HEK293 (cell line): ENCODE data around the gene FTCD.

Source experiments
- CTCF ChIA-PET: fragments of 350-600 bp; formaldehyde crosslinking; extraction: SDS; loops from one replicate; lab custom pipeline; 2021; ENCODE audit warnings: antibody characterized with exemption; lab: Yijun Ruan, JAX
- POLR2A ChIA-PET: fragments of 300-600 bp; formaldehyde crosslinking; extraction: SDS; loops from one replicate; lab custom pipeline; 2020; ENCODE audit warnings: antibody characterized with exemption, inconsistent platforms; lab: Yijun Ruan, JAX
- H3K27ac ChIP-seq: fragments of 200-500 bp; sonication (Bioruptor generic); 2 replicates; pipeline ENCODE4 v1.5.1; 2014; ENCODE audit warnings: low read depth, low read length, control low read depth, inconsistent platforms; ENCODE audit errors: extremely low read depth
- H3K36me3 ChIP-seq, 2 experiments: fragments of 200-500 bp in 1 of 2; sonication (Bioruptor generic) in 1 of 2; 1 replicate in 1 of 2; 2 replicates in 1 of 2; pipeline ENCODE4 v1.5.1; 2014 to 2017; ENCODE audit warnings: inconsistent platforms in 2 of 2, low read length in 2 of 2; ENCODE audit not compliant: control insufficient read depth in 2 of 2, insufficient read depth in 1 of 2
- H3K4me1 ChIP-seq: fragments of 200-500 bp; sonication (Bioruptor generic); 2 replicates; pipeline ENCODE4 v1.5.1; 2014; ENCODE audit warnings: mild to moderate bottlenecking, low read length, inconsistent platforms; ENCODE audit not compliant: control insufficient read depth, insufficient read depth
- H3K4me3 ChIP-seq: 2 replicates; pipeline ENCODE4 v1.5.1; 2011; ENCODE audit warnings: low read depth, mild to moderate bottlenecking, control low read depth, low read length, moderate library complexity
- H3K9me3 ChIP-seq: fragments of 200-500 bp; sonication (Bioruptor generic); 2 replicates; pipeline ENCODE4 v1.5.1; 2014; ENCODE audit warnings: low read depth, low read length, inconsistent platforms; ENCODE audit not compliant: control insufficient read depth, insufficient read depth
- OSR2 ChIP-seq: fragments of 450-650 bp; formaldehyde crosslinking; IDR thresholded peaks from 2 replicates; pipeline ENCODE4 v1.5.1; 2016; ENCODE audit warnings: missing biosample characterization, missing genetic modification characterization
- SCRT2 ChIP-seq: fragments of 450-650 bp; formaldehyde crosslinking; IDR thresholded peaks from 2 replicates; pipeline ENCODE4 v1.5.1; 2016; ENCODE audit warnings: missing biosample characterization, missing genetic modification characterization
- YY1 ChIP-seq: fragments of 450-650 bp; formaldehyde crosslinking; IDR thresholded peaks from 2 replicates; pipeline ENCODE4 v1.5.1; 2018; ENCODE audit warnings: missing biosample characterization, missing genetic modification characterization
- ZBTB20 ChIP-seq: fragments of 450-650 bp; formaldehyde crosslinking; IDR thresholded peaks from 2 replicates; pipeline ENCODE4 v1.5.1; 2016; ENCODE audit warnings: missing biosample characterization, missing genetic modification characterization
- ZBTB8A ChIP-seq: fragments of 450-650 bp; formaldehyde crosslinking; IDR thresholded peaks from 2 replicates; pipeline ENCODE4 v1.5.1; 2016; ENCODE audit warnings: missing biosample characterization, missing genetic modification characterization
- ZFHX2 ChIP-seq: fragments of 450-650 bp; formaldehyde crosslinking; conservative IDR thresholded peaks from 2 replicates; pipeline ENCODE4 v1.5.1; 2016; ENCODE audit warnings: missing biosample characterization, missing genetic modification characterization
- ZNF133 ChIP-seq: fragments of 450-650 bp; formaldehyde crosslinking; IDR thresholded peaks from 2 replicates; pipeline ENCODE4 v1.5.1; 2016; ENCODE audit warnings: missing biosample characterization, missing genetic modification characterization
- ZNF16 ChIP-seq: fragments of 450-650 bp; formaldehyde crosslinking; IDR thresholded peaks from 2 replicates; pipeline ENCODE4 v1.5.1; 2016; ENCODE audit warnings: low read depth, missing biosample characterization, missing genetic modification characterization
- ZNF19 ChIP-seq: fragments of 450-650 bp; formaldehyde crosslinking; IDR thresholded peaks from 2 replicates; pipeline ENCODE4; 2016; ENCODE audit warnings: missing biosample characterization, missing genetic modification characterization, low read depth
- ZNF558 ChIP-seq: fragments of 450-650 bp; formaldehyde crosslinking; IDR thresholded peaks from 2 replicates; pipeline ENCODE4 v1.5.1; 2016; ENCODE audit warnings: missing biosample characterization, missing genetic modification characterization
- ZNF626 ChIP-seq: fragments of 450-650 bp; sonication (Bioruptor Pico); formaldehyde crosslinking; IDR thresholded peaks from 2 replicates; pipeline ENCODE4 v1.5.1; 2018; ENCODE audit warnings: missing biosample characterization, missing genetic modification characterization, inconsistent platforms
- TF ChIP-seq, protein P1 (sequence below): fragments of 450-650 bp; formaldehyde crosslinking; IDR thresholded peaks from 2 replicates; pipeline ENCODE4 v1.5.1; 2016; ENCODE audit warnings: missing biosample characterization, missing genetic modification characterization
- TF ChIP-seq, protein P2 (sequence below): fragments of 450-650 bp; IDR thresholded peaks from 2 replicates; pipeline ENCODE4 v1.5.1; 2018; ENCODE audit warnings: missing biosample characterization, missing genetic modification characterization
- TF ChIP-seq, protein P3 (sequence below): fragments of 450-650 bp; formaldehyde crosslinking; IDR thresholded peaks from 2 replicates; pipeline ENCODE4 v1.5.1; 2016; ENCODE audit warnings: missing biosample characterization, missing genetic modification characterization
- TF ChIP-seq, protein P4 (sequence below): fragments of 450-650 bp; formaldehyde crosslinking; IDR thresholded peaks from 2 replicates; pipeline ENCODE4 v1.5.1; 2016; ENCODE audit warnings: missing biosample characterization, missing genetic modification characterization
- TF ChIP-seq, protein P5 (sequence below): fragments of 450-650 bp; formaldehyde crosslinking; IDR thresholded peaks from 2 replicates; pipeline ENCODE4 v1.5.1; 2016; ENCODE audit warnings: missing biosample characterization, missing genetic modification characterization, low read depth
- TF ChIP-seq, protein P6 (sequence below): fragments of 450-650 bp; formaldehyde crosslinking; IDR thresholded peaks from 2 replicates; pipeline ENCODE4 v1.5.1; 2017; ENCODE audit warnings: missing biosample characterization, missing genetic modification characterization

FTCD gene

DNA sequence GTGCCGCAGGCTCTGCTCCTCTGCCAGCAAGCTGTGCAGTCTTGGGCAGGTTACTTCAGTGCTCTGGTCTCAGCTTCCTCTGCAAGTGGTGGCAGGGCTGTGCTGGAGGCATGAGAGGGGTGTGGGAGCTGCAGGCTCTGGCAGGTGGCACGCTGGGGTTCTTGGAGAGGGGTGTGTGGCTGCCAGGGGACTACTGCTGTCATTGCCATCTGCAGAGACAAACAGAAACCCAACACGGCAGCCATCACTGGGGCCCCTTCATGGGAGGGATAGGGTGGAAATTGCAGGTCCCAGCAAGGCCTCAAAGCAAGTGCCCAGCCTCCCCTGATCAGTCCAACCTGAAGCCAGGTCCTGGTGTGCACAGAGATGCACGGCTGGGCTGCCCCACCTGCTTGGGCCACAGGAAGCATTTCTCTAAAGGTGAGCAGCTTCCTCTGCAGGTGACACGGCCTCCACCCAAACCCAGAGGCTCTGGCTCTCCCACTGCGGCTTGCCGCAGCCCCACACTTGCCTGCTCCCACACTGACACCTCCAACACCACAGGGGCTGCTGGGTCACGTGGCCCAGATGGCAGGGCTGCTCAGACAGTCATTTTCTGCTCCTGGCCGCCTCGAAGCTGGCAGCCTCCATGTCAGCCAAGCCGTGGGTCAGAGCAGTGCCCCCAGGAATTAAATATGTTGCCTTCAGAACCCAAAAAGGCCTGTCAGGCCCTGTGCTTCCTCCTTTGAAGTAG is 61.5 kb downstream of the FTCD start (continued):
- TF ChIP-seq ZBTB20 (tag by site-specific recombination) (no peak), ZNF19 (tag by site-specific recombination) (no peak), SCRT2 (tag by site-specific recombination) (no peak)

DNA sequence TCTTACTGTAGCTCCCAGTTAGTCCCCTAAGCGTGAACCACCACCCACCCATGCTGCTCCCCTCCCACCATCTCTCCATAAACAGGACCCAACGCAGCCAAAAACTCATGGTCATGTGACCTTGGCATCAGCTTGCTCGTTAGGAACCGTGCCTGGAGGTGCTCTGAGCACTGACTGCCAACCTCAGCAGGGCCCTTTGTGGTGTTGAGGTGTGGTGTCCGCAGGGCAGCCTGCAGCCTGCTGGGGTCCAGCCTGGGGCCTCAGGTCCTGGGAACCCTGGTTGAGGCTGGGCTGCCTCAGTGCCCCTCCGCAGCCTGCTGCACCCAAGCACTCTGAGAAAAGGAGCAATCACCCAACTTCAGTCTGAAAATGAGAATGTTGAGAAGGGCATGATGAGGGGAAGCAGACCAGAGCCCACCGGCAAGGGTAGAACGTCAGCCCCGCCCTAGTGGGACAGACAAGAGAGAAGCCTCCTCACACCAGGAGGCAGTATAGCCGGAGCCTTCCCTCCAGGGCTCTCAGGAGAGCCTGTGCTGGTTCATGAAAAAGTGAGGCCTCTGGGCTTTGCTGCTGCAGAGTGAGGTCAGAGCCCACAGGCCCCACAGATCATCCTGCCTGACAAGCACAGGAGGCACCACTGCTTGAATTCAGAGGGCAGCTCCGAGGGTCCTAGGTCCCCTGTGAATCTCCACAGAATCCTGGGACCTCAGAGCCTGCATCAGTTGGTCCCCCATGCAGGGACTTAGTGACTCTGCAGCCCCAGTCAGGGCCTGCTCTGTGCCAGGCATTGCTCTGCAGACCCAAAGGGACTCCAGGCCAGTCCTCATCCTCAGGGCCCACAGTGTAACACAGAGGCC is 62.3 kb downstream of the FTCD start:
- H3K4me3 ChIP-seq, result no peak overlapping the region
- H3K27ac ChIP-seq, result no peak overlapping the region
- H3K9me3 ChIP-seq, result no peaks in the 10 kb centered on the region
- TF ChIP-seq ZNF626 (tag by site-specific recombination) (no peak), ZFHX2 (tag by site-specific recombination) (0 out of 2 replicates have a peak, but pooled peaks have one; percentile 27)
- TF ChIP-seq, protein P1, sequence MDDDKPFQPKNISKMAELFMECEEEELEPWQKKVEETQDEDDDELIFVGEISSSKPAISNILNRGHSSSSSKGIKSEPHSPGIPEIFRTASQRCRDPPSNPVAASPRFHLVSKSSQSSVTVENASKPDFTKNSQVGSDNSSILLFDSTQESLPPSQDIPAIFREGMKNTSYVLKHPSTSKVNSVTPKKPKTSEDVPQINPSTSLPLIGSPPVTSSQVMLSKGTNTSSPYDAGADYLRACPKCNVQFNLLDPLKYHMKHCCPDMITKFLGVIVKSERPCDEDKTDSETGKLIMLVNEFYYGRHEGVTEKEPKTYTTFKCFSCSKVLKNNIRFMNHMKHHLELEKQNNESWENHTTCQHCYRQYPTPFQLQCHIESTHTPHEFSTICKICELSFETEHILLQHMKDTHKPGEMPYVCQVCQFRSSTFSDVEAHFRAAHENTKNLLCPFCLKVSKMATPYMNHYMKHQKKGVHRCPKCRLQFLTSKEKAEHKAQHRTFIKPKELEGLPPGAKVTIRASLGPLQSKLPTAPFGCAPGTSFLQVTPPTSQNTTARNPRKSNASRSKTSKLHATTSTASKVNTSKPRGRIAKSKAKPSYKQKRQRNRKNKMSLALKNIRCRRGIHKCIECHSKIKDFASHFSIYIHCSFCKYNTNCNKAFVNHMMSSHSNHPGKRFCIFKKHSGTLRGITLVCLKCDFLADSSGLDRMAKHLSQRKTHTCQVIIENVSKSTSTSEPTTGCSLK (tag by site-specific recombination), result no peak
- H3K36me3 ChIP-seq, result no peaks in the 10 kb centered on the region
- no peaks in the 10 kb centered on the region for H3K4me1 ChIP-seq
- ChIA-PET CTCF (interaction anchor here (0.7 kb wide), 1 partner anchor 63 kb away, joined by 3 read pairs; no protein-coding TSS in a partner anchor), POLR2A (no interaction called here)

DNA sequence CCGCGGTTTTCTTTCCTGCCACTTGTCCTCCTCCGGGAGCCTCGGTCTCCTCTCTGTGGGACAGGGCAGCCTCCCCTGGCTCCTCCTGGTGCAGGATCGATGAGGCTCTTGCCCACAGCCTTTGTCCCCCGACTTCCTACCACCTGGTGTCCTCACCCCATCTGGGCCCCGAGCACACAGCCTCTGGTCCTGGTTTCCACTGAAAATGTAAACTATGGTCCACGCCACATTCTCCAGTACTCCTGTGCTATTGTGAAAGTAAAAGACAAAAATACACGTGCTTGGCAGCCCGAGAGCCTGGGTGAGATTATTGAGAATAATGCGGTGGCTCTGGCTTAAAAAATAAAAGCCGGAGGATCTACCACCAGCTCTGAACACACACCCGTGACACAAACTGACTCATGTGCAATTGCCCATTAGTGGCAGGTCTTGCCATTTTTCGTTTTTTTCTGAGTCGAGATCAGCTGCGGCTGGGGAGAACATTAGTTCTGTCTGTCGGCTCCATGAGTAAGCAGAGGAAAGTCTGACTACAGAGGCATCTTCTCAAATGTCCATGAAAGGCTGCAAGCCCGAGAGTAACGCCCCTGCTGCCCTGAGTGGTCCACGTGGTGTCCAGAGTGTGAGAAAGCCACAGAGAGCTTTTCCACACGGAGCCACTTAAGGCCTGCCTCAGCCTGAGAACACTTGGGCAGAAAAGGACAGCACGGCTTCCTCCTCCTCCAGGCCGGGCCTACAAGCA is 63.2 kb downstream of the FTCD start:
- no peaks in the 10 kb centered on the region for H3K9me3 ChIP-seq
- no peaks in the 10 kb centered on the region for H3K4me1 ChIP-seq
- H3K36me3 ChIP-seq, result no peaks in the 10 kb centered on the region
- no peak overlapping the region for H3K27ac ChIP-seq
- CTCF ChIA-PET, result interaction anchor here (0.7 kb wide), 1 partner anchor 63 kb away, joined by 3 read pairs; no protein-coding TSS in a partner anchor
- POLR2A ChIA-PET, result no interaction called here
- H3K4me3 ChIP-seq, result no peak overlapping the region
- no peak for TF ChIP-seq YY1 (tag by site-specific recombination)
- TF ChIP-seq ZNF16 (tag by site-specific recombination), result no peak
- TF ChIP-seq, protein P2, sequence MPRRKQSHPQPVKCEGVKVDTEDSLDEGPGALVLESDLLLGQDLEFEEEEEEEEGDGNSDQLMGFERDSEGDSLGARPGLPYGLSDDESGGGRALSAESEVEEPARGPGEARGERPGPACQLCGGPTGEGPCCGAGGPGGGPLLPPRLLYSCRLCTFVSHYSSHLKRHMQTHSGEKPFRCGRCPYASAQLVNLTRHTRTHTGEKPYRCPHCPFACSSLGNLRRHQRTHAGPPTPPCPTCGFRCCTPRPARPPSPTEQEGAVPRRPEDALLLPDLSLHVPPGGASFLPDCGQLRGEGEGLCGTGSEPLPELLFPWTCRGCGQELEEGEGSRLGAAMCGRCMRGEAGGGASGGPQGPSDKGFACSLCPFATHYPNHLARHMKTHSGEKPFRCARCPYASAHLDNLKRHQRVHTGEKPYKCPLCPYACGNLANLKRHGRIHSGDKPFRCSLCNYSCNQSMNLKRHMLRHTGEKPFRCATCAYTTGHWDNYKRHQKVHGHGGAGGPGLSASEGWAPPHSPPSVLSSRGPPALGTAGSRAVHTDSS, result no peak
- TF ChIP-seq ZNF558 (tag by site-specific recombination), result no peak
- TF ChIP-seq OSR2, result no peak
- TF ChIP-seq, protein P3, sequence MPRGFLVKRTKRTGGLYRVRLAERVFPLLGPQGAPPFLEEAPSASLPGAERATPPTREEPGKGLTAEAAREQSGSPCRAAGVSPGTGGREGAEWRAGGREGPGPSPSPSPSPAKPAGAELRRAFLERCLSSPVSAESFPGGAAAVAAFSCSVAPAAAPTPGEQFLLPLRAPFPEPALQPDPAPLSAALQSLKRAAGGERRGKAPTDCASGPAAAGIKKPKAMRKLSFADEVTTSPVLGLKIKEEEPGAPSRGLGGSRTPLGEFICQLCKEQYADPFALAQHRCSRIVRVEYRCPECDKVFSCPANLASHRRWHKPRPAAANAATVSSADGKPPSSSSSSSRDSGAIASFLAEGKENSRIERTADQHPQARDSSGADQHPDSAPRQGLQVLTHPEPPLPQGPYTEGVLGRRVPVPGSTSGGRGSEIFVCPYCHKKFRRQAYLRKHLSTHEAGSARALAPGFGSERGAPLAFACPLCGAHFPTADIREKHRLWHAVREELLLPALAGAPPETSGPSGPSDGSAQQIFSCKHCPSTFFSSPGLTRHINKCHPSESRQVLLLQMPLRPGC, result no peak
- TF ChIP-seq, protein P4, sequence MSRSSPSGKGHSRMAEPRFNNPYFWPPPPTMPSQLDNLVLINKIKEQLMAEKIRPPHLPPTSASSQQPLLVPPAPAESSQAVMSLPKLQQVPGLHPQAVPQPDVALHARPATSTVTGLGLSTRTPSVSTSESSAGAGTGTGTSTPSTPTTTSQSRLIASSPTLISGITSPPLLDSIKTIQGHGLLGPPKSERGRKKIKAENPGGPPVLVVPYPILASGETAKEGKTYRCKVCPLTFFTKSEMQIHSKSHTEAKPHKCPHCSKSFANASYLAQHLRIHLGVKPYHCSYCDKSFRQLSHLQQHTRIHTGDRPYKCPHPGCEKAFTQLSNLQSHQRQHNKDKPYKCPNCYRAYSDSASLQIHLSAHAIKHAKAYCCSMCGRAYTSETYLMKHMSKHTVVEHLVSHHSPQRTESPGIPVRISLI (tag by site-specific recombination), result no peak
- TF ChIP-seq ZNF133 (tag by site-specific recombination), result no peak
- TF ChIP-seq, protein P5, sequence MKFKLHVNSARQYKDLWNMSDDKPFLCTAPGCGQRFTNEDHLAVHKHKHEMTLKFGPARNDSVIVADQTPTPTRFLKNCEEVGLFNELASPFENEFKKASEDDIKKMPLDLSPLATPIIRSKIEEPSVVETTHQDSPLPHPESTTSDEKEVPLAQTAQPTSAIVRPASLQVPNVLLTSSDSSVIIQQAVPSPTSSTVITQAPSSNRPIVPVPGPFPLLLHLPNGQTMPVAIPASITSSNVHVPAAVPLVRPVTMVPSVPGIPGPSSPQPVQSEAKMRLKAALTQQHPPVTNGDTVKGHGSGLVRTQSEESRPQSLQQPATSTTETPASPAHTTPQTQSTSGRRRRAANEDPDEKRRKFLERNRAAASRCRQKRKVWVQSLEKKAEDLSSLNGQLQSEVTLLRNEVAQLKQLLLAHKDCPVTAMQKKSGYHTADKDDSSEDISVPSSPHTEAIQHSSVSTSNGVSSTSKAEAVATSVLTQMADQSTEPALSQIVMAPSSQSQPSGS (tag by site-specific recombination), result no peak
- TF ChIP-seq, protein P6, sequence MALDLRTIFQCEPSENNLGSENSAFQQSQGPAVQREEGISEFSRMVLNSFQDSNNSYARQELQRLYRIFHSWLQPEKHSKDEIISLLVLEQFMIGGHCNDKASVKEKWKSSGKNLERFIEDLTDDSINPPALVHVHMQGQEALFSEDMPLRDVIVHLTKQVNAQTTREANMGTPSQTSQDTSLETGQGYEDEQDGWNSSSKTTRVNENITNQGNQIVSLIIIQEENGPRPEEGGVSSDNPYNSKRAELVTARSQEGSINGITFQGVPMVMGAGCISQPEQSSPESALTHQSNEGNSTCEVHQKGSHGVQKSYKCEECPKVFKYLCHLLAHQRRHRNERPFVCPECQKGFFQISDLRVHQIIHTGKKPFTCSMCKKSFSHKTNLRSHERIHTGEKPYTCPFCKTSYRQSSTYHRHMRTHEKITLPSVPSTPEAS (tag by site-specific recombination), result no peak
- TF ChIP-seq ZBTB8A (tag by site-specific recombination), result no peak
